SH-SY5Y (cell line): ENCODE results near the gene TOR1AIP2.

ENCODE experiments used
- GATA2 ChIP-seq: IDR thresholded peaks from 2 replicates; pipeline ENCODE4 v1.6.1; 2011; ENCODE audit warnings: mild to moderate bottlenecking, low read depth, low read length
- GATA3 ChIP-seq: IDR thresholded peaks from 2 replicates; pipeline ENCODE4 v1.6.1; 2011; ENCODE audit warnings: low read depth, mild to moderate bottlenecking, low read length, moderate library complexity

DNA sequence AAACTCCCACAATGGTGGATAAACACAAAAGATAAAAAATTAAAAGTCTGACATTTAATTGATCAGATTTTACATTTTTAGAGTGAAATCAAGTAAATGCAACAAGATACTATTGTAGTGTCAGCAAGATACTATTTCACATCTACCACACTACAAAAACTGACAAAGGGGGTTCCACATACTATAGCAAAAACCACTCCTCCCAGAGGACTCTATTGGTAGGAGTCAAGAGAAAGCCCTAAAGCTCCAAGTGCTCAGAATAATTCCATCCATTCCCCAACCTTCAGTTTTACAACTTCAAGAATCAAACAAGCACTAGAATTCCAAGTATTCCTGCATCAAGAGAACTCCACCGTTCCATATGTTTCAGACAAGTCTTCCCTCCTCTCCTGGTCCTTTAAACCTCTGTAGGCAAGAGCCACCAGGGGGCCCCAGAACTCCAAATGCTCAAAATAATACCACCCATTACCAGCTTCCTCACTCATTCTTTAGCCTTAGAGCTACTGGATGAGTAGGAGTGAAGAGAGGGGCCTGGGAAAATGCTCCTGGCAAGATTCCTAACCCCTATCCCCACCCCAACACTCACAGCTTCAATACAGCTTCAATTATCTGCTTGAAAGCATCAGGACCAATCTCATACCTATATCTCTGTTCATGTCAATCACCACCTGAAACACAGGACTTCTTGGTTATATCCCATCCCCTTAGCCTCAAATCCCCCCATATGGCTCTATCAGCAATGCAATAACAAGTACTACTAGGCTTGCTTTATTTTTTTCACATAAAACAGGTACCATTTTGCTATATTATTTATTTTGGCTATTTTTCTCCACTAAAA is 9.9 kb downstream of the TOR1AIP2 start:
- TF ChIP-seq GATA2 (no peak), GATA3 (no peak)
